HT-29 (cell line): ENCODE results near the gene ZNF761. TPM values are rescaled to one million over a fixed set of nuclear protein-coding genes. Genes with fewer than 3 reads are reported as not detected.

Experiments used
- small RNA-seq: library from RNA; depleted of rRNA; stranded (forward); fragments of <200 nt; gene quantifications from one replicate; pipeline ENCODE3, GENCODE V24; 2014
- total RNA-seq: library from RNA; depleted of rRNA; stranded (reverse); fragments of >200 nt; shearing (Covaris generic); gene quantifications from 2 replicates; pipeline ENCODE4 v1.2.3, GENCODE V29; 2014; rRNA removed

Gene ZNF761
- total RNA-seq, 1 experiment from 2014 or later: 6.8 TPM

Small RNAs within 50 kb of the gene (small RNA-seq; reads per million reads assigned to genes)
- gene RPL39P36: not detected

Other genes starting within 250 kb of the ZNF761 start
- not detected in 2 replicates for gene ZNF665, start 238.6 kb upstream of the ZNF761 start, total RNA-seq
- not detected in 2 replicates for gene ZNF677, start 177.1 kb upstream of the ZNF761 start, total RNA-seq
- not detected in 2 replicates for gene VN1R2, start 173.7 kb upstream of the ZNF761 start, total RNA-seq
- gene VN1R4, start 164.3 kb upstream of the ZNF761 start, total RNA-seq: not detected in 2 replicates
- 2.8 and 2.9 TPM in 2 replicates for gene ZNF845, start 98.2 kb upstream of the ZNF761 start, total RNA-seq
- gene ZNF525, start 66.3 kb upstream of the ZNF761 start, total RNA-seq: 3.4 and 3.9 TPM in 2 replicates
- gene ZNF765, start 36.8 kb upstream of the ZNF761 start, total RNA-seq: 5.6 and 6.2 TPM in 2 replicates
- not detected in 2 replicates for gene ZNF813, start 35.7 kb downstream of the ZNF761 start, total RNA-seq
- 3.9 and 4.6 TPM in 2 replicates for gene ZNF331, start 106.2 kb downstream of the ZNF761 start, total RNA-seq
- gene DPRX, start 200.0 kb downstream of the ZNF761 start, total RNA-seq: not detected in 2 replicates